HCT116 (cell line): ENCODE measurements around the gene URI1. TPM values are rescaled to one million over a fixed set of nuclear protein-coding genes. Genes with fewer than 3 reads are reported as not detected.
"Not testable (repeated sequence)": the region's sequence is repeated elsewhere in the genome, so short reads cannot be mapped to it uniquely, and the experiment has no call there.

Experiments
- ATAC-seq: fragments of 200-7000 bp; cut with Tn5 transposase; 2 replicates; pipeline ENCODE4 v1.9.1; 2020; ENCODE audit warnings: mild to moderate bottlenecking, moderate library complexity
- BruUV-seq: library from RNA; stranded (reverse); fragments of 400-500 nt; replicated peaks from 2 replicates; lab custom pipeline; 2021; lab: Mats Ljungman, UMichigan
- CTCF ChIA-PET: fragments of 300-600 bp; sonication (Branson Sonifier 250); formaldehyde crosslinking; loops from one replicate; lab custom pipeline; 2021; ENCODE audit warnings: antibody characterized with exemption; lab: Charles Lee
- POLR2A ChIA-PET: fragments of 300-600, 350-600 bp; sonication (Branson Sonifier 250); formaldehyde crosslinking; loops from one replicate; lab custom pipeline; 2021; ENCODE audit warnings: antibody characterized with exemption; lab: Charles Lee
- RAD21 ChIA-PET, 2 experiments: fragments of 300-600 bp; sonication (Branson Sonifier 250); formaldehyde crosslinking; loops; one replicate each; lab custom pipeline; 2023; ENCODE audit warnings: low total read pairs in 2 of 2; ENCODE audit not compliant: uncharacterized antibody in 2 of 2, unreplicated experiment in 2 of 2, low non-redundant PET in 1 of 2; lab: Charles Lee
- DNase-seq: peaks from one replicate; pipeline ENCODE4 v3.0.0-alpha.2; 2010; ENCODE audit warnings: low read depth, low spot score
- H2AFZ ChIP-seq: fragments of 200-600 bp; shearing (Covaris generic), sonication (generic); 2 replicates; pipeline ENCODE4 v1.6.1; 2017; ENCODE audit warnings: low read depth, mixed run types, mixed read lengths, antibody characterized with exemption, low read length; ENCODE audit not compliant: poor library complexity, severe bottlenecking
- H3K27ac ChIP-seq: 2 replicates; pipeline ENCODE4 v1.5.1; 2012; ENCODE audit warnings: low read depth, low read length
- H3K27me3 ChIP-seq: fragments of 200-600 bp; sonication (generic); 2 replicates; pipeline ENCODE4 v1.6.1; 2016; ENCODE audit warnings: mixed run types, low read length, mixed read lengths; ENCODE audit not compliant: insufficient read depth
- H3K36me3 ChIP-seq, 2 experiments: fragments of 200-500 bp in 1 of 2; fragments of 200-600 bp in 1 of 2; sonication (Bioruptor generic) in 1 of 2; sonication (generic) in 1 of 2; 2 replicates each; pipeline versions ENCODE4 v1.5.1 to v1.6.1; 2014 to 2016; ENCODE audit warnings: low read length in 2 of 2, inconsistent platforms in 1 of 2, mixed read lengths in 1 of 2, mixed run types in 1 of 2; ENCODE audit not compliant: insufficient read depth in 2 of 2, control insufficient read depth in 1 of 2
- H3K4me1 ChIP-seq, 2 experiments: fragments of 200-600 bp in 1 of 2; sonication (generic) in 1 of 2; 2 replicates each; pipeline versions ENCODE4 v1.5.1 to v1.6.1; 2012 to 2017; ENCODE audit warnings: low read length in 2 of 2, inconsistent platforms in 1 of 2, mild to moderate bottlenecking in 1 of 2, mixed read lengths in 1 of 2, mixed run types in 1 of 2, moderate library complexity in 1 of 2; ENCODE audit not compliant: insufficient read depth in 2 of 2, control insufficient read depth in 1 of 2
- H3K4me2 ChIP-seq: fragments of 200-600 bp; sonication (generic); 2 replicates; pipeline ENCODE4 v1.6.1; 2017; ENCODE audit warnings: mixed run types, low read length, mixed read lengths
- H3K4me3 ChIP-seq, 2 experiments: fragments of 200-600 bp in 1 of 2; sonication (generic) in 1 of 2; replicated peaks in 1 of 2; 2 replicates each; pipeline ENCODE4 v1.5.1; 2011 to 2016; ENCODE audit warnings: low read length in 2 of 2, control low read depth in 1 of 2, low read depth in 1 of 2, mild to moderate bottlenecking in 1 of 2, mixed read lengths in 1 of 2, mixed run types in 1 of 2
- H3K79me2 ChIP-seq: fragments of 200-600 bp; sonication (generic); 2 replicates; pipeline ENCODE4 v1.6.1; 2017; ENCODE audit warnings: mild to moderate bottlenecking, mixed run types, low read length, moderate library complexity, mixed read lengths; ENCODE audit not compliant: insufficient read depth
- H3K9ac ChIP-seq: fragments of 200-600 bp; sonication (generic); 2 replicates; pipeline ENCODE4 v1.6.1; 2016; ENCODE audit warnings: low read length, mixed read lengths
- H3K9me2 ChIP-seq: fragments of 200-600 bp; sonication (generic), shearing (Covaris generic); 2 replicates; pipeline ENCODE4 v1.6.1; 2017; ENCODE audit warnings: mixed run types, mild to moderate bottlenecking, moderate library complexity; ENCODE audit not compliant: insufficient read depth
- H3K9me3 ChIP-seq, 2 experiments: fragments of 200-500 bp in 1 of 2; fragments of 200-600 bp in 1 of 2; sonication (Bioruptor generic) in 1 of 2; sonication (generic) in 1 of 2; 2 replicates each; pipeline ENCODE4 v1.6.1; 2014 to 2017; ENCODE audit warnings: low read length in 2 of 2, mixed read lengths in 2 of 2, inconsistent platforms in 1 of 2, low read depth in 1 of 2, mild to moderate bottlenecking in 1 of 2, mixed run types in 1 of 2, moderate library complexity in 1 of 2; ENCODE audit not compliant: control insufficient read depth in 1 of 2, insufficient read depth in 1 of 2
- H4K20me1 ChIP-seq: fragments of 200-600 bp; sonication (generic), shearing (Covaris generic); 2 replicates; pipeline ENCODE4 v1.6.1; 2017; ENCODE audit warnings: mixed run types, mild to moderate bottlenecking, moderate library complexity; ENCODE audit not compliant: insufficient read depth
- ATF3 ChIP-seq: IDR thresholded peaks from 2 replicates; pipeline ENCODE4 v1.6.1; 2012
- CBX3 ChIP-seq: IDR thresholded peaks from 2 replicates; pipeline ENCODE4 v1.6.1; 2012; ENCODE audit warnings: low read depth
- CEBPB ChIP-seq: IDR thresholded peaks from 2 replicates; pipeline ENCODE4 v1.6.1; 2012; ENCODE audit warnings: low read depth
- EGR1 ChIP-seq: IDR thresholded peaks from 2 replicates; pipeline ENCODE4 v1.6.1; 2012; ENCODE audit warnings: low read depth
- ELF1 ChIP-seq: IDR thresholded peaks from 2 replicates; pipeline ENCODE4 v1.6.1; 2012; ENCODE audit warnings: low read depth, borderline replicate concordance
- EZH2 ChIP-seq: fragments of 200-600 bp; sonication (generic); IDR thresholded peaks from 2 replicates; pipeline ENCODE4 v1.6.1; 2017; ENCODE audit warnings: antibody characterized with exemption, mixed run types
- EZH2phosphoT487 ChIP-seq: fragments of 200-600 bp; IDR thresholded peaks from 2 replicates; pipeline ENCODE4 v1.6.1; 2018; ENCODE audit warnings: antibody characterized with exemption, borderline replicate concordance
- FOSL1 ChIP-seq: IDR thresholded peaks from 2 replicates; pipeline ENCODE4 v1.6.1; 2012; ENCODE audit warnings: low read depth
- JUND ChIP-seq: IDR thresholded peaks from 2 replicates; pipeline ENCODE4 v1.6.1; 2012
- POLR2A ChIP-seq: IDR thresholded peaks from 2 replicates; pipeline ENCODE4 v1.7.0; 2011; ENCODE audit warnings: borderline replicate concordance; ENCODE audit not compliant: insufficient read depth, insufficient read length; ENCODE audit errors: extremely low read depth
- RAD21 ChIP-seq: IDR thresholded peaks from 2 replicates; pipeline ENCODE4 v1.6.1; 2012; ENCODE audit warnings: low read depth, mild to moderate bottlenecking
- REST ChIP-seq: IDR thresholded peaks from 2 replicates; pipeline ENCODE4 v1.6.1; 2012; ENCODE audit warnings: low read depth
- SRF ChIP-seq: IDR thresholded peaks from 2 replicates; pipeline ENCODE4 v1.6.1; 2012; ENCODE audit warnings: low read depth
- ZBTB33 ChIP-seq: IDR thresholded peaks from 2 replicates; pipeline ENCODE4 v1.6.1; 2011; ENCODE audit warnings: mild to moderate bottlenecking, low read length, moderate library complexity; ENCODE audit not compliant: insufficient replicate concordance; ENCODE audit errors: extremely low read depth
- ZFX ChIP-seq: fragments of 450-650 bp; IDR thresholded peaks from 2 replicates; pipeline ENCODE4 v1.6.1; 2017
- intact Hi-C: fragments of 100-400 bp; cut with micrococcal nuclease; formaldehyde crosslinking; loops from 2 replicates; pipeline ENCODE4 v1.10.0; 2022
- total RNA-seq: library from RNA; stranded (reverse); gene quantifications from one replicate; pipeline ENCODE4 v1.2.1, GENCODE V29; 2021; ENCODE audit not compliant: unreplicated experiment

The URI1 gene
- total RNA-seq, 1 experiment from 2014 or later: 51.4 TPM

- ATAC-seq, RAD21 ChIA-PET, BruUV-seq: not testable (repeated sequence)
Measured at GRCh38 chr19:30043008-30043407, 101.0 kb downstream of the URI1 start.

GRCh38 chr19:30044273-30045248, 102.5 kb downstream of the URI1 start:
- RAD21 ChIA-PET: no interaction called here
- Histone ChIP-seq H3K27ac (no peak overlapping the region), H3K4me3 (no peak overlapping the region), H3K4me1 (no peaks in the 10 kb centered on the region), H2AFZ (no peak overlapping the region), H3K4me2 (no peak overlapping the region), H3K9me2 (no peaks in the 10 kb centered on the region), H3K36me3 (no peaks in the 10 kb centered on the region), H3K79me2 (no peaks in the 10 kb centered on the region), H3K27me3 (no peaks in the 10 kb centered on the region), H4K20me1 (no peaks in the 10 kb centered on the region), H3K9me3 (no peaks in the 10 kb centered on the region), H3K9ac (no peak overlapping the region)
- CTCF ChIA-PET: no interaction called here
- DNase-seq (no peak), ATAC-seq (no peak)
- intact Hi-C loops: no loop called here
- POLR2A ChIA-PET: no interaction called here
- BruUV-seq: no TSS peak
- TF ChIP-seq CEBPB (no peak), REST (no peak), RAD21 (no peak), ZBTB33 (no peak), FOSL1 (no peak), EZH2phosphoT487 (no peak), EZH2 (no peak), POLR2A (no peak), ATF3 (no peak), EGR1 (no peak), JUND (no peak), ELF1 (no peak), ZFX (no peak), SRF (no peak), CBX3 (no peak)

More at GRCh38 chr19:30043008-30043407, 101.0 kb downstream of the URI1 start:
- H3K4me1 ChIP-seq, H2AFZ ChIP-seq, H3K9me2 ChIP-seq, H3K27me3 ChIP-seq, H3K4me3 ChIP-seq, H4K20me1 ChIP-seq, DNase-seq, CTCF ChIA-PET, H3K27ac ChIP-seq, H3K79me2 ChIP-seq, H3K9me3 ChIP-seq, POLR2A ChIA-PET, H3K36me3 ChIP-seq, intact Hi-C loops, H3K4me2 ChIP-seq, H3K9ac ChIP-seq: not testable (repeated sequence)
